Measurements from ENCODE around the gene LGALS12. TPM values are rescaled to one million over a fixed set of nuclear protein-coding genes. Genes with fewer than 3 reads are reported as not detected.

Gene LGALS12
- total and polyA plus RNA-seq, 10 of the 15 experiments (the other 5 are each of a cell fraction or from before 2014, with no cell fraction given) = not detected

DNA sequence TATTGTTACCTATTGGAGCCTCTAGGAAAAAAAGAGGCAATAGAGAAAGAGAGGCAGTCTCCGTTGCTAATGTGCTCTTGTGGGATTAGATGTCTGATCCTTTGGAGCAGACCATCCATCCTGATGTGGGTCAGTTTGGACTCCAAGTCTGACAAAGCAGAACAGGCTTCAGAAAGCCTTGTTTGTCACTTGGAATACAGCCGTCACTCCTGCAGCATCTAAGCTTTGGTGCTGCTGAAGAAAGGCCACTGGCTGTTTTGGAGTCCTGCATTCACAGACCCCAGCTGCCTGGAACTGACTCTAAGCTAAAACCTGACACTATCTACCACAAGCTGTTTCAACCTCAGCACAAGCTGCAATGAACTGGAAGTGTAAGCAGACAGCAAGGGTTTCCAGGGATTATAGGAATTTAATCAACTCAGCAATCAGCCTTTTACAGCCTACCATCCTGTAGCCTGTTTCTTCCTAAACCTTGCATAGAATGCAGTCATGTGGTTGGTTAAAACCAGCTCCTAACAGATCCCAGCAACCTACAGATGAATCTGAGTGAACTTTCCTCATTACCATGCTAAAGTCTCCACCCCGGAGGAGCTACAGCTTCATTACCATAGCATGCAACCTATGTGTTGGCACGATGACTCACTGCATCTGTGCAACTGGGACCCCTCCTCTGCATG, 27.1 kb downstream of the LGALS12 start:
- ChIA-PET CTCF (interaction anchor here (1.9 to 3.2 kb wide), 2 partner anchors 26 to 54 kb away, joined by 7 to 9 read pairs; no protein-coding TSS in a partner anchor), POLR2A (no interaction called here), SMC1A (ENCODE audit: uncharacterized antibody, unreplicated experiment) (interaction anchor here (1.7 to 2.2 kb wide), 3 partner anchors 10 to 54 kb away, joined by 3 to 6 read pairs (median 4); no protein-coding TSS in a partner anchor), RAD21 (ENCODE audit: unreplicated experiment) (interaction anchor here (1.0 to 2.2 kb wide), 2 partner anchors 30 to 34 kb away, joined by 3 to 7 read pairs; partner anchors contain the start of gene PLAAT2)
- H3K36me3 ChIP-seq (ENCODE audit: control insufficient read depth in 2 of 2, insufficient read depth in 2 of 2, low read length in 1 of 2) = no peaks in the 10 kb centered on the region
- no peak overlapping the region for H3K4me3 ChIP-seq
- no peak overlapping the region for H3K9ac ChIP-seq (ENCODE audit: control insufficient read depth, insufficient read depth, low read length)
- no peak overlapping the region for H2AFZ ChIP-seq (ENCODE audit: control insufficient read depth, low read depth, low read length)
- peaks cover 34% of the 10 kb centered on the region for H3K4me1 ChIP-seq (ENCODE audit: control insufficient read depth, insufficient read depth, low read length)
- BruUV-seq (replicated peaks) = no TSS peak
- no peak for TF ChIP-seq MAX (IDR thresholded peaks at IDR 0.05; ENCODE audit: low read depth, low read length)
- no peak for TF ChIP-seq ATF3 (IDR thresholded peaks at IDR 0.05; ENCODE audit: borderline replicate concordance, extremely low read depth, low read depth, low read length)
- ATAC-seq (no peak), DNase-seq (ENCODE audit: low read depth, low spot score) (no peak), FAIRE-seq (no peak)
- H3K79me2 ChIP-seq (ENCODE audit: control insufficient read depth, insufficient read depth, low read length) = no peaks in the 10 kb centered on the region
- no peak overlapping the region for H3K4me2 ChIP-seq (ENCODE audit: control insufficient read depth, insufficient read depth)
- WGBS (ENCODE audit: insufficient coverage, insufficient replicate concordance, low lambda C conversion rate, missing lambda C conversion rate) = 68% methylated on average over 4 of the region's 4 CpGs
- intact Hi-C loops (cut with micrococcal nuclease; ENCODE audit: unreplicated experiment) (no loop called here), in situ Hi-C loops (cut with MboI) (no loop called here)
- no peaks in the 10 kb centered on the region for H4K20me1 ChIP-seq (ENCODE audit: control insufficient read depth, insufficient read depth)
- H3K27me3 ChIP-seq (replicated peaks in 1 of 2; ENCODE audit: control insufficient read depth in 2 of 2, insufficient read depth in 2 of 2, low read length in 1 of 2) = no peaks in the 10 kb centered on the region
- no peaks in the 10 kb centered on the region for H3K9me3 ChIP-seq (replicated peaks; ENCODE audit: control insufficient read depth, insufficient read depth, low read length)
- no peak overlapping the region for H3K27ac ChIP-seq (ENCODE audit: control insufficient read depth, insufficient read depth)

GRCh38 chr11:63534076-63534475, 28.2 kb downstream of the LGALS12 start:
- SMC1A ChIA-PET (ENCODE audit: uncharacterized antibody, unreplicated experiment) = interaction anchor here (1.7 to 2.2 kb wide), 2 partner anchors 9 to 32 kb away, joined by 4 to 6 read pairs; no protein-coding TSS in a partner anchor
- RAD21 ChIA-PET (ENCODE audit: unreplicated experiment) = no interaction called here
- H3K4me2 ChIP-seq (ENCODE audit: control insufficient read depth, insufficient read depth) = no peak overlapping the region
- CTCF ChIA-PET = interaction anchor here (0.5 to 3.2 kb wide), 2 partner anchors 10 to 55 kb away, joined by 4 to 9 read pairs; no protein-coding TSS in a partner anchor
- no peak for DNase-seq (ENCODE audit: low read depth, low spot score)
- BruUV-seq (replicated peaks) = no TSS peak
- H4K20me1 ChIP-seq (ENCODE audit: control insufficient read depth, insufficient read depth) = no peaks in the 10 kb centered on the region
- intact Hi-C loops (cut with micrococcal nuclease; ENCODE audit: unreplicated experiment) = no loop called here
- H3K27me3 ChIP-seq (replicated peaks in 1 of 2; ENCODE audit: control insufficient read depth in 2 of 2, insufficient read depth in 2 of 2, low read length in 1 of 2) = no peaks in the 10 kb centered on the region
- H3K4me3 ChIP-seq = no peak overlapping the region
- H3K27ac ChIP-seq (ENCODE audit: control insufficient read depth, insufficient read depth) = no peak overlapping the region
- H2AFZ ChIP-seq (ENCODE audit: control insufficient read depth, low read depth, low read length) = no peak overlapping the region
- POLR2A ChIA-PET = interaction anchor here (0.5 kb wide), 1 partner anchor 92 kb away, joined by 3 read pairs; no protein-coding TSS in a partner anchor
- in situ Hi-C loops (cut with MboI) = no loop called here
- FAIRE-seq = no peak
- 80% methylated on average over 3 of the region's 3 CpGs for WGBS (ENCODE audit: insufficient coverage, insufficient replicate concordance, low lambda C conversion rate, missing lambda C conversion rate)
- no peak for ATAC-seq
- H3K79me2 ChIP-seq (ENCODE audit: control insufficient read depth, insufficient read depth, low read length) = no peaks in the 10 kb centered on the region
- H3K9me3 ChIP-seq (replicated peaks; ENCODE audit: control insufficient read depth, insufficient read depth, low read length) = no peaks in the 10 kb centered on the region
- H3K9ac ChIP-seq (ENCODE audit: control insufficient read depth, insufficient read depth, low read length) = no peak overlapping the region
- H3K4me1 ChIP-seq (ENCODE audit: control insufficient read depth, insufficient read depth, low read length) = peaks cover 34% of the 10 kb centered on the region
- H3K36me3 ChIP-seq (ENCODE audit: control insufficient read depth in 2 of 2, insufficient read depth in 2 of 2, low read length in 1 of 2) = no peaks in the 10 kb centered on the region
- TF ChIP-seq KAT2A (conservative IDR thresholded peaks at IDR 0.05; ENCODE audit: control insufficient read depth, low read depth, low read length) (no peak), EZH2 (IDR thresholded peaks at IDR 0.05; ENCODE audit: borderline replicate concordance, control insufficient read depth, low read depth, low read length) (no peak), SMAD1 (IDR thresholded peaks at IDR 0.05; ENCODE audit: low read depth, partially characterized antibody) (no peak), SKIL (IDR thresholded peaks at IDR 0.05; ENCODE audit: low read depth, poor library complexity, severe bottlenecking) (no peak), EED (IDR thresholded peaks at IDR 0.05; ENCODE audit: low read depth) (no peak), MEF2B (IDR thresholded peaks at IDR 0.05; ENCODE audit: partially characterized antibody, poor library complexity, severe bottlenecking) (no peak), ZSCAN29 (IDR thresholded peaks at IDR 0.05) (no peak), SPI1 (IDR thresholded peaks at IDR 0.05; ENCODE audit: borderline replicate concordance, insufficient read depth, low read depth, low read length) (no peak), PKNOX1 (IDR thresholded peaks at IDR 0.05) (no peak), RB1 (IDR thresholded peaks at IDR 0.05; ENCODE audit: borderline replicate concordance) (no peak)

Measured in GM12878 (cell line).